HEK293 (cell line): Measurements from ENCODE around the gene NR2E3.
"Not testable (repeated sequence)": the region's sequence is repeated elsewhere in the genome, so short reads cannot be mapped to it uniquely, and the experiment has no call there.

Experiments used
- CTCF ChIA-PET: fragments of 350-600 bp; formaldehyde crosslinking; extraction: SDS; loops from one replicate; lab custom pipeline; 2021; ENCODE audit warnings: antibody characterized with exemption; lab: Yijun Ruan, JAX
- POLR2A ChIA-PET: fragments of 300-600 bp; formaldehyde crosslinking; extraction: SDS; loops from one replicate; lab custom pipeline; 2020; ENCODE audit warnings: antibody characterized with exemption, inconsistent platforms; lab: Yijun Ruan, JAX
- H3K27ac ChIP-seq: fragments of 200-500 bp; sonication (Bioruptor generic); 2 replicates; pipeline ENCODE4 v1.5.1; 2014; ENCODE audit warnings: low read depth, low read length, control low read depth, inconsistent platforms; ENCODE audit errors: extremely low read depth
- H3K36me3 ChIP-seq, 2 experiments: fragments of 200-500 bp in 1 of 2; sonication (Bioruptor generic) in 1 of 2; 1 replicate in 1 of 2; 2 replicates in 1 of 2; pipeline ENCODE4 v1.5.1; 2014 to 2017; ENCODE audit warnings: inconsistent platforms in 2 of 2, low read length in 2 of 2; ENCODE audit not compliant: control insufficient read depth in 2 of 2, insufficient read depth in 1 of 2
- H3K4me1 ChIP-seq: fragments of 200-500 bp; sonication (Bioruptor generic); 2 replicates; pipeline ENCODE4 v1.5.1; 2014; ENCODE audit warnings: mild to moderate bottlenecking, low read length, inconsistent platforms; ENCODE audit not compliant: control insufficient read depth, insufficient read depth
- H3K4me3 ChIP-seq: 2 replicates; pipeline ENCODE4 v1.5.1; 2011; ENCODE audit warnings: low read depth, mild to moderate bottlenecking, control low read depth, low read length, moderate library complexity
- H3K9me3 ChIP-seq: fragments of 200-500 bp; sonication (Bioruptor generic); 2 replicates; pipeline ENCODE4 v1.5.1; 2014; ENCODE audit warnings: low read depth, low read length, inconsistent platforms; ENCODE audit not compliant: control insufficient read depth, insufficient read depth
- ZNF146 ChIP-seq: fragments of 450-650 bp; formaldehyde crosslinking; IDR thresholded peaks from 2 replicates; pipeline ENCODE4 v1.5.1; 2016; ENCODE audit warnings: missing biosample characterization, missing genetic modification characterization
- ZNF280D ChIP-seq: fragments of 450-650 bp; formaldehyde crosslinking; IDR thresholded peaks from 2 replicates; pipeline ENCODE4 v1.5.1; 2016; ENCODE audit warnings: missing biosample characterization, missing genetic modification characterization
- ZNF580 ChIP-seq: fragments of 450-650 bp; formaldehyde crosslinking; IDR thresholded peaks from 2 replicates; pipeline ENCODE4 v1.5.1; 2016; ENCODE audit warnings: missing biosample characterization, missing genetic modification characterization

NR2E3 gene

DNA sequence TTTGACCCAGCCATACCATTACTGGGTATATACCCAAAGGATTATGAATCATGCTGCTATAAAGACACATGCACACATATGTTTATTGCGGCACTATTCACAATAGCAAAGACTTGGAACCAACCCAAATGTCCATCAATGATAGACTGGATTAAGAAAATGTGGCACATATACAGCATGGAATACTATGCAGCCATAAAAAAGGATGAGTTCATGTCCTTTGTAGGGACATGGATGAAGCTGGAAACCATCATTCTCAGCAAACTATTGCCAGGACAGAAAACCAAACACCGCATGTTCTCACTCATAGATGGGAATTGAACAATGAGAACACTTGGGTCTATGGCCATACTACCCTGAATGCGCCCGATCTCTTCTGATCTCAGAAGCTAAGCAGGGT is 47.9 kb downstream of the NR2E3 start:
- H3K9me3 ChIP-seq, H3K4me1 ChIP-seq, POLR2A ChIA-PET, CTCF ChIA-PET, H3K4me3 ChIP-seq, H3K27ac ChIP-seq: not testable (repeated sequence)
- peaks cover 8 to 14% of the 10 kb centered on the region in 2 experiments for H3K36me3 ChIP-seq
- TF ChIP-seq ZNF280D (peak; percentile 88; the same call in 1 of the 2 replicates), ZNF146 (tag by site-specific recombination) (peak; percentile 98), ZNF580 (tag by site-specific recombination) (peak; percentile 87)
